Right hindlimb (tissue), 1 donor: Measurements from ENCODE around the gene SETD3.

Experiments
- DNase-seq: peaks from one replicate; pipeline ENCODE4 v3.0.0-alpha.2; 2018

The SETD3 gene

DNA sequence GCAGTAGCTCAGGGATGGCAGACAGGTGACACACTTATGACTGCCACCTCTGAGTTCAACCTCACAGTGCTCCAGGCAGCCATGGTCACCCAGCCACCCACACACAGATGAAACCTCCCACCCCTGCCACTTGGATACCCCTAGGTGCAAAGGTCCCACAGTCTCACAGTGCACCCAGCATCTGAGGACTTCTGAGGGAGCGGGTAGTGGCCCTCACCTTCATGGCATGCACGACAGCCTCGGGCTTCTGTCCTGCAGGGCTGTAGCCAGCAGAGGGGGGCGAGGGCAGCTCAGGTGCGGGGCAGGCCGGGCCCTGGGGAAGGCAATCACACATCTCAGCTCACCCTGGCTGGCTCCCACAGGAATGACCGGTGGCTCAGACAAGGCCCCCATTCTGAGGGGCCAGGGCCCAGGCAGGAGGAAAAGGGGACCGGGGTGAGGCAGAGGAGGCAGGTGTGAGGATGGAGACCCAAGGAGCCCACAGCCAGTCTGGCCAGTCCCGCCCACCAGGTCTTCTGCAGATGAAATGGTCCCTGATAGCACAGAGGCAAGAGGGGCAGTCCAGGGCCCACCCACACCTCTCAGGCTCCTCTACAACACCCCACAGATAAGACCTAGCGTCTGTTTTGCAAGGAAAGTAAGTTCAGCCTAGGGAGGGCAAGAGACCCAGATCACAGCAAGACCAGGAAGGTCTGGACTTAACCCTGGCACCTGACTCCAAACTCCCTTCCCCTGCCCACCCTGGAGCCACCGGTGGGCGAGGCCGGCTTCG lies 36.4 kb upstream of the SETD3 start:
- DNase-seq = no peak

DNA sequence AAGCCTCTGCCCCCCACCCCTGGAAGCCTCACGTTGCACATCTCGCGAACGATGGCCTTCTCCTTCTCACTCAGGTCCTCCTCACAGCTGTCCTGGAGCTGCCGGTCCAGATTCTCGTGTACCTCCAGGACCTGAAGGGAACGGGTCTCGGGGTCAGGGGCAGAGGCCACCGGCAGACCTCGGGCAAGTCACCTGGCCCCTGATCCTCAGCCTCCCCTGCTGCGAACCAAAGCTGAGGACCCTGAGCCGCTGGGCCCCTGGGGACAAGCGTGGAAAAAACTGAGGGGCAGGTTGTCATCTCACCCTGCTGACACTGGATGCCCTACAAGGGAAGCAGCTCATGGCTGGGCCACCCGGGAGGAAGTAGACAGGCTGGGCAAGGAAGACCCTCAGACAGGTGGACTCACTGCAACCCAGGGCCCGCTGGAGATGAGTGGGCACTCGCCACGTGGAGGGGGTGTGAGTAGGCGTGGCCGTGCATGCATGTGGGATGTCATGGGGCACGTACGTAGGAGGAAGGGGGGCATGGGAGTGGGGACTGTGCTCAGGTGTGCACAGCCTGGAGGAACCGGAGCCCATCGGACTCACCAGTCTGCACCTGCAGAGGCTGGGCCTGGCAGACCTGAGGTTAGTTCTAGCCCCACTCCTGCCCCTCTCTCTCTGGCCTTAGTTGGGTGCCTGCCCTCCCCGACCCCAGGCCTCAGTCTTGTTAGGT lies 35.7 kb upstream of the SETD3 start:
- DNase-seq = no peak

DNA sequence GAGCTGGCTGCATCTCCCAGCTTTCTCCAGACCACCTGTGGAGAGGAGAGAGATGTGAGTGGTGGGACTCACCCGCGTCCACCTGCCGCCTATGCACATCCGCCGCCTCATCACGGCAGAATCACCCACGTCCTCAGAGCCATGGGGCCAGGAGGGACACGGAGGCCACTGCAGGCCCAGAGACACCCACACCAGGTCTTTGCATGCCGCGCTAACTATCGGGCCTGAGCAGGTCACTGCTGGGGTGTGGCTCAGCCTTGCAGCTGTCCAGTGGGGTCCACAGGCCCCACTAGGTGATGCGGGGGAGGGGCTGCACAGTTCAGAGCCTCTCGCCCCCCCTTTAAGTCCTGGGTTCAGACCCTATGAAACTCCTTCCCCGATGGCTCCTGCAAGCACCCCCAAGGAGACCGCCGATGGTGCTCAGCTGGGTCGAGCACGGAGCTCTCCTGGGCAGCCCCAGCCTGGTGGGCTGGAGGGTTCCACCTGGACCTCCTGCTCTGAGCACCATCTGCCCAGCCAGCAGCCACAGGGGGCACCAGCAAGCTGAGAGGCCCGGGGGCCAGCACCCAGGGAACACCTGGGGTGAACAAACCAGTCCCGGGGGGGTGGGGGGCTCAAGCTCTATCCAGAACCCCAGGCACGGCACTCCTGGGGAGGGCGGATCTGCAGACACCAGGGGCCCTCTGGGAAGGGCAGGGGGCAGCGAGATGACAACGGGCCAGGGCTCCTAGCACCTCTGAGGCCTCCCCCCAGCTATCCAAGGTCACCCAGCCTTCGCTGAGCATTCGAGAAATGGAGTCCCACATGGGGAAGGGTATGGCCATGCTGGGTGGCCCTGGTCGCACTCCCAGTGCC lies 34.9 kb upstream of the SETD3 start:
- DNase-seq = no peak

DNA sequence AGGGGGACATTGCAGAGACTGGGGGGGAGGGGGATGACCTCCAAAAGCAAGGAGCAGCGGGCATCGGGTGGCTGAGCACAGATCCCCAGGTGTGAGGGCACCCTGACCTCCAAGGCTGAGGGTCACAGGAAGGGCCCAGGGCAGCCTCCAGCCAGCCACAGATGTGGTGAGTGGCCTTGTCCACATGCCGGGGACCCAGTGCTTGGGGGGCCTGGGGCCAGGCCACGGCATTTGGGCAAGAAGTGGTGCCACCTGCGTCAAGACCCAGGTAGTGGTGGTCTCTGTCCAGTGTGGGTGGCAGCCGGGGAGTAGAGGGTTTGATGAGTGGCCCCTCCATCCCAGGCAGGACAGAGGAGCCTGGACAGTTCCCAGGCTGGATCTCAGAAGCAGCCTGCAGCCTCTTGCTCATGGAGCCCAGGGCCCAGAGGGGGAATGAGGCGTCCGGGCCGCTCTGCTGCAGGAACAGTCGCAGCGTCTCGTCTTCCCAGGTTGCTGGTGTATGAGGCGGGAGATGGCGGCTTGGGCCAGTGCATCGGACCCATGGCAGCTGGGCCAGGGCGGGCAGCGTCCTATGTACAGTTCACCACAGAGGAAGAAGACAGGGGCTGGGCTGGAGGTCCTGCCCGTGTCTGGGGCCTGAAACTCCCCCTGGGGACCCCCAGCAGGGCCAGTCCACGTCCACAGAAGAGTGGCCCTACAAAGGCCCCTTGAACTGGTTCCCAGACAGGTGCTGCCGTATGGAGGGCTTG lies 34.1 kb upstream of the SETD3 start:
- no peak for DNase-seq

DNA sequence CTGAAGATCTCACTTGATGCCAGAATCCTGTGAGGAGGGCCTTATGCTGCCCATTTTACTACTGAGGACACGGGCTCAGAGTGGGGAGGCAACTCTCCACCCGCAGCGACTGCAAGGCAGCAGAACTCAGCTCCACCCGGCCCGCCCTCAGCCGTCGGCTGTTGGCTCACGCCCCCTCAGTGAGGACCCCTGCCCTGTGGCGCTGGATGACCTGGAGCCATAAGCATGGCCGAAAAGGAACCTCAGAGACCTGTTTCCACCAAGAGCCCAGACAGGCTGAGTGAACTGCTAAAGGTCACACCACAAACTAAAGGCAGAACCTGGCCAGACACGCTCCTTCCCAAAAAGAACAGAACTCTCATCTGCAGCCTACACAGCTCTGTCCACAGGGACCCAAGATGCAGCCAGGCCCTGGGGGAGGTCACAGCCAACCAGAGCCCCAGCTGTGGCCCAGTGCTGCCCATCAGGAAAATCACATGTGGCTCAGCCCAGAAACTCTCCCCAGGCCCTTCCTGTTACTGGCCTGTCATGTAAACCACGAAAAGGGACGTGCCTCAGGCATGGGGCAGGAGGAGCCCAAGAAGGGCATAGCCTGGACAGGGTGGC lies 33.4 kb upstream of the SETD3 start:
- no peak for DNase-seq

DNA sequence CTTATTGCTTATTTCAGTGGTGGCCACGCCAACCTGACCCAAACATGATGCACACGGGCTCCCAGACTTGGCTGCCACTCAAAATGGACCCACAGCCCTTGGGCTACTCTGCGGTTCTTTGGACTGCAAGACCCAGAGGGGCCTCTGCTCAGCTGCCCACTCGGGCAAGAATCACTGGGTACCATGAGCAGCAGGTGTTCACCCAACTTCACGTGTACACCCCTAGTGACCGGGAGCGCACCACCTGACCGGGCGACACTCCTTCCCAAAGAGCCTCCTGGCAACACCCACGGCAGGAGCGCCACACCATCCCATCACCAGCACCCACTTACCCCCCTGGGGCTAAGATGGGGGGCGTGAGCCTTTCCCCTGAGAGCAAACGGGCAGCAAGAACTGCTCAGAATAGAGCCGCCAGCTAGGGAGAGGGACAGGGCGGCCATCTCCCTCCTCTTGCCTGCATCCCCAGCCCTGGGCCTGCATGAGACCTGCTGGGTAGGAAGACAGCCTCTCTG lies 32.6 kb upstream of the SETD3 start:
- no peak for DNase-seq

DNA sequence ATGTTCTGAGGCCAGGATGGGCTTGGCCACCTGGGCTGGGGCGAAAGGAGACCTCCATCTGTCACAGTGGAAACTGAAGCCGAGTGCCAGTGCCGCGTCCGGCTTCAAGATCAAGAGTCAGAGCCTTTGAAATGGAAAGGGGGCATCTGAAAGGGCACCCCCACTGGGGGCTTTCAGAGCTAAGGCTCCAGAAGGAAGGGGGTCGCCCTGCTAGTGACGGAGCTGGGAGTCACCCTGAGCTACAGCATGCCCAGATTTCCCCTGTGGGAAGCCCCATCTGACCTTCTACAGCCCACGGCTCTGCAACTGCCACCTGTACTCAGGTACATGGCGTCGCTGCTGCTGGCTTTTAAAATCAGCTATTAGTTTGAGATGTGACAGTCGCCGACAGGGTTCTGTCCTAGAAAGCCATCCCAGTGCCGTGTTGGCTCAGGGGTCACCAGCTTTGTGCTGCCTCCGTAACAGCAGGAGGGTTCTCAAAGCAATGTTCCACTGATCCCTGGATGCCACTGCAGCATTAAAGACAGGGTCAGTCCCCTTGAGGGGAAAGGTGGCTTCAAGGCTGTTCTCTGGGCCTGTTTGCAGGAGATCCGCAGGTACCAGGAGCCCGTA lies 32.0 kb upstream of the SETD3 start:
- DNase-seq = no peak

DNA sequence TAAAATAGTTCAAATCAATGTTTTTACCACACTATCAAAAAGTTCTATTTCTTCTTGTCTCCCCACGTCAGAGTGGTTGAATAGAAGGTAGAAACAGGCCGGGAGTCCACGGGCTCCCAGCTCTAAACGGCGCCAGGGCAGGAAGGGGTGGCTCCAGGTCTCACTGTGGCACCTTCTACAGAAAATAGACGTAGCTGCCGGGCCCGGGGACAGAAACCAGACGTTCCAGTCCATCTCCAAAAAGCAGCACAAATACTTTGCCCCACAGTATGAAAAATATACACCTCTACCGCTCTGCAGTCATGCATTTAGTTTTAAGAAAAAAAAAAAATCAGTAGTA lies 31.4 kb upstream of the SETD3 start:
- DNase-seq = no peak

DNA sequence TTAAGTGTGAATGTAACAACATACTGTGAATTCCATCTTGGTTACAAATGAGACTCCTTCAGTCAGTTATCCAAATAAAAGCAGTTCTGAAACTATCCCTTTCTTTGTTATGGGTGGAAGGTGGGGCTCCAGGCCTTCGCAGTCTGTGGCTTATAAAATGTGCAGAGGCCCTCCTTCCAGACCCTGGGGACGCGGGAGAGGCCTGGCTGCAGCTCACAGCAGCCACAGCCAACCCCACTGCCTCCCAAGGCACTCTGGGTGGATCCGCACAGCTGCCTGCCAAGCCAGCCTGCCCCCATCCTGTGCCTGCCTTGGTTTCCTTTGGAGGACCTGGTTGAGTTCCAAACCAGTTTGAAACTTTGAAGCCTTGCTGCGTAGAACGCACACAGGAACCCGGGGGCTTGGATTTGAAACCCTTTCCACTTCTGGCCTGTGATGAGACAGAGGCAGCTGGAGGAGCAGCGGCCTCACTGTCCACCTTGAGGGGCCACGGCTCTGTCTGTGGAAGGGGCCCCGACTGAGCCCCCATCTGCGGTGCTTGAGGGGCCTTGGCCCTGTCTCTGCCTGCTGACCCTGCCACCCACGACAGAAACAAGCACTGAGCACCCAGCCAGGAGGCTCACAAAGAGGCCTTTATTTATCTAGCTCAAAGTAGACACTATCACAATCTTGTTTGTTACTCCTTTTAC lies 30.9 kb upstream of the SETD3 start:
- no peak for DNase-seq

DNA sequence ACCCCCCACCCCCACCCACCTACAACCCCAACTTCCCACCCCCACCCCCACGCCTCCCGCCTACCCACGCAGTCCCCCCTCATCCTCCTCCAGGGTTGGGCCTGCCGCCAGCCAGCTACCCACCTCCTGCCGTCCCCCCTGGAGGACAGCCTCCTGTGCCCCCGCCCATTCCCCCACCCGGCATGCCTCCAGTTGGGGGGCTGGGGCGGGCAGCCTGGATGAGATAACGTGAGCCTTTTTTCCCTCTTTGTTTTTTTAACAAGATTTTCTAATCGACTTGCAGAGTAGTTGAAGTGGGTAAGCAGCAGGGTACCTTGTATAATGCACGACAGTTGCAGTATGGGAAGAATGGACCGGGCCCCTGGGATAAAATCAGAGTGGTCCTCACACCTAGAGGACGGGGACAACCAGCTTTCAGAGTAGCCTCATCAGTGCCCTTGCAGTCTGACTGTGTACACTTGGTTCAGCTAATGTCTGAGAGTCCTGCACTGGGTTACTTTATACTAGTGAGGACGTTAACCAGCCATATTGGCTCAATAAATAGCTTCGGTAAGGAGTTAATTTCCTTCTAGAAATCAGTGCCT lies 30.0 kb upstream of the SETD3 start:
- no peak for DNase-seq

DNA sequence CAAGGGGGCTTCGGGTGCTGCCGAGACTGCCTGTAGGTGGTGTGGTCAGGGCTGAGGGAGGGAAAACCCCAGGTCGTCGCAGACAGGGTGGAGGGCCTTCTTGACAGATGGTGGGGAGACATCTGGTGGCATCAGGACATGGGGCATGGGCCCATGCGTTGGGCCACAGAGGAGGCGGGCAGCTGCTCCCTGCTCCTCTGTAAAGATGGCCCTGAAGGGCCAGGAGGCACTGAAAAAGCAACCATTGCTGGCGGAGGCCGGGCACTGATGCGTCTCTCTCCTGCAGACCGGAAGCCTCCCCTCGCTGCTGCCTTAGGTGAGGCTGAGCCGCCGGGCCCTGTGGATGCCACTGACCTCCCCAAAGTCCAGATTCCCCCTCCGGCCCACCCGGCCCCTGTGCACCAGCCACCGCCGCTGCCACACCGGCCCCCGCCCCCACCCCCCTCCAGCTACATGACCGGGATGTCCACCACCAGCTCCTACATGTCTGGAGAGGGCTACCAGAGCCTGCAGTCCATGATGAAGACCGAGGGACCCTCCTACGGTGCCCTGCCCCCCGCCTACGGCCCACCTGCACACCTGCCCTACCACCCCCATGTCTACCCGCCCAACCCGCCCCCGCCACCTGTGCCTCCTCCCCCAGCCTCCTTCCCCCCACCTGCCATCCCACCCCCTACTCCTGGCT lies 29.4 kb upstream of the SETD3 start:
- DNase-seq = no peak

DNA sequence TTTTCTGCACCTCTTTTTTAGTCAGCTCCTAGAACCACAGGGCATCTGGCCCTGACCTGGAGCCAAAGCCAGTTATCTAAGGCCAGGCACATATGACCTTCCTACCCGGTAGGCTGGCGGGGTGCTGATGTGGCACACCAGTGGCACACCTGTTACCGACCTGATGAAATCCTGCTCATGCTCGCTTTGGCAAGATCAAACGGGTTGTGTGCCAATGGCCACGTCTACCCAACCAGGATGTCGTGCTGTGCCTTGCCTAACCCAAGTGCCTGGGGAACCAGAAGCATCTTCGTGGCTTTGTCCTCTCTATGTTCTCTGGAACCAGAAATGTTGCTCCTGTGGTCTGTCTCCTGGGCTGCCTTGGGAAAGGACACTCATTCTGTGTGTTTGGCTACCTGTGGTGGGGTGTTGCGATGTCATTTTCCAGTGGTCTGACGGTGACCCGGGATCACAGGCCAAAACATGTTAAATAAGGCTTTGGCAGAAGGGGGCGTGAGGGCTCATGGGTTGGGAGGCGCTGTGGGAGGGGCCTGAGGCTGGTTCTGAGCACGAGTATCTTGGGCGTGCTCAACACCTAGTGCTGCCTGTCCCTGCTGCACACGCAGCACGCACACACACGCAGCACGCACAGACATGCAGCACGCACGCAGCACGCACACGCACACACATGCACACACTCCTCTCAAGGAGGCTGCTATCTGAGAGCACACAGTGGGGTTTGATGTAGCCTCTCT lies 28.4 kb upstream of the SETD3 start:
- no peak for DNase-seq

DNA sequence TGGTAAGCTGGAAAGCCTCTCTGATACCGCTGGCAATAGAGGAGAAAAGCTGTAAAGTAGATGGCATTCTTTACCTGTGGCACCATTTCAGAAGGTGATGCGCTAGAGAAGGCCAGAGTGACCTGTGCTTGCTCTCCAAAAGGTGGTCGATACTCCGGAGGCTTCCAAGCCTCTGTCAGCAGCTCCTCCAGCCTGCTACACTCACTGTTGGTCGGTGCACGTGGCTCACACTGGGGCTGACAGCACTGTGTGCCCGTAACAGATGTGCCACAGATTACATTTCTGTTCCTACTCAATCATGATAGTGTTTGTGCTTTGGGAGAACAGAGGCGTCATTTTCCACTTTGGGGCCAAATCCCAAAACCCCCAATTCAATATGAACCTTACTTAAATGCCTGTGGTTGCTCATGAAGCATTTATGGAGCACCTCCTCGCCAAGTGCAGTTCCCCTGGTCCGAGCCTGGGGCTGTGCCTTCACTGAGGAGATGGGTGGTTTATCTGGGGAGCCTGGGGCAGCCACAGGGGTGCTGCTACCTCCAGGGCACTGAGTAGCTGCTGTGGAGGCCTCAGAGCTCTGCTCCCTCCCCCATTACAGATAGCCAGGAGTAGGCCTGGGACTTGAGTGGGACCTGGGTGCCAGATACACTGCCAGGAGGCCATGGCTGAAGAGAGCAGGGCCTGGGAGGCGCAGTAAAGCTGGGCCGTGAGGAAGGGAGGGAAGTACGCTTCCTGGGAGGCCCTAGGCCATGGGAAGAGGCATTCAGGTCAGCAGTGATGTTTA lies 27.4 kb upstream of the SETD3 start:
- no peak for DNase-seq

DNA sequence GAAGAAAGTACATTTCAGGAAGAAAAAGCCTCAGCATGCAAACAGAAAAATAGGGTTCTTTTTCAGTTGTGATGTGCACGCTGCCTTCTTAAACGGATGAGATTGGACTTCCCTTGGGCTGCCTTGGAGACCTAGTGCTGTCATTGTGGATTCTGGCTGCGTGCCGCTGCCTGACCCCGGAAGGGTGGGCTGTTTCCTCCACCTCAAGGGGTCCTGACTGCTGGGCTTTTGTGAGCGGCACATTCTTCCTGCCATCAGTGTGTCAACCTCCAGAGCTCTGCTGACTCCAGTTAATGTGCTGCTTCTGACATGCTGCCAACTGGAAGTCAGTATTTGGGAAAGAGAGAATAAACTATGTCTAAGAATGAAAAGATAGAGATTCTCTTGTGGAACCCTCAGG lies 25.6 kb upstream of the SETD3 start:
- no peak for DNase-seq

DNA sequence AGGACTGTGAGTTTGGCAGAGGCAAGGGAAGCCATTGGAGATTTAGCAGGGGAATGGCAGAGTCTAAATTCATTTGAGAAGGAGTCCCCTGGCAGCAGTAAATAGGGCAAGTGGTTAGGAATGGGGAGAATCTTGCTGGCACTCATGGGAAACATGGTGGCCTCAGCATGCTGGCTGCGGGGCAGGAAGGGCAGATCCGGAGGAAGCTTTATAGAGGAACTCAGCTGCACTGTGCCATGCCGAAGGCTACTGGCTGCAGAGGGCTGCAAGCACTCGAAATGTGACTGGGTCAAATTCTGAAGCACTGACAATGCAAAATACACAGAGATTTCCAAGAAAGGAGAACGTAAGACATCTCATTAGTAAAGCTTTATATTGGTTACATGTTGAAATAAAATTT lies 24.4 kb upstream of the SETD3 start:
- DNase-seq = no peak

DNA sequence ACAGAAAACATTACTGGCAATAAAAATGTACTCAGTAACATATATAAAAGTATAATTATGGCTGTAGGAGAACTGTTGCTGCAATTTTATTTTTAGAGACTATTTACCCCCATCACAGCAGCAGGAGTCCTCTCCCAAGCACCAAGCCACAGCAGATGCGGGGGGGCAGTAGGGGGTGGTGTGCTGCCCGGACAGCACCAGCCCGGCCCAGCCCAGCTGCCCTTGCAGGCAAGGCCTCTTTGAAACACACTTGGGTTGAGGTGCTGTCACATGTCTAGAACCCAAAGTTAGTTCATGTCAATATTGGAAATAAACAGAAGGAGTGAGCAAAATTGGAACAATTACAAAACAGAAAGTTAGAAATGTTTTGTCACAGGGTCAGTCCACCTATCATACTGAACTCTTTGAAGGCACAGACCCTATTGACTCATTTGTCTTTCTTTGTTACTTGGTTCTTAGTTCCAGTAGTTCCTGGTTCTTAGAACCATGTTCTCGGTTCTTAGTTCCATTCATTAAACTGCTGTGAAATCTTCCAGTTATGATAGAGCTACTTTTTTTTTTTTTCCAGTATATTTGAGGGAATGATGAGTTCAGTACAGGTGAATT lies 23.3 kb upstream of the SETD3 start:
- no peak for DNase-seq

DNA sequence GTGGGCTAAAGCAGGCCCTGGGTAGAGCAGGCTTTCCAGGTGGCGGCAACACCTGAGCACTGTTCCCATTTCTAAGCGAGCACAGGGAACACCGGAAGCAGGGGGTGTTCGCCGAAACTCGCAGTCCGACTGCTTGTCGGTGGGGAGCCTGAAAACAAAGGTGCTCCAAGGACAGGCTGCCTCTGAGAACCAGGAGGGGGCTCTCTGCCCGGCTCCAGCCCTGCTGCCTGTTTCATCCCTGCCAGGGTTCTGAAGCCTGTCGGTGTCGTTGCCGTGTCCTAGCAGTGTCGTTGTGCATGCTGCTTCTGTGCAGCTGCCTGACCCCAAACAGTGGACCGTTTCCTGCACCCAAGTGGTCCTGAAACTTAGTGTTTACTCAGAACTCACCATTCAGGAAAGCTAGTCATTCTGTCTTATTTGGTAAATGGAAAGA lies 22.3 kb upstream of the SETD3 start:
- DNase-seq = no peak

DNA sequence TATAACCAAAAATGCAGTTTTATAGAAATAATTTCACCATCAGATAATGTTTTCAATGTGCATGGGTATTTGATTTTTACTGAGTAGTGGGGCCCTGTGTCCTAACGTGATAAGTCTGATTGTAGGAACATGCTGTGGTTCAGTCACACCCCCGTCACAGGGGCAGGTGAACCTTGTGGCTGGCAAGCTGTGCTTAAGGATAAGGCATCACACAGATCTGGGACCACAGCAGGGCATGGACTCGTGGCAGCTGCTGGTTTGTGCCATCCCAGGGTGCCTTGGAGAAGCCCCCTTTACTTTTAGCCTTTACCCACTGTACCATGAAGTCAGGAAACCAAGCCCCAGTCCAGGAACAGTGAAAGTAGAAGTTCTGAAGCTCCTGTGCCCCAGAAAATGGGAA lies 17.2 kb upstream of the SETD3 start:
- DNase-seq = no peak
